Prostate gland (tissue), 2 donors: ENCODE results near the gene SIRT5.

Experiments used
- CTCF ChIP-seq, 4 experiments: fragments of 200-600 bp in 2 of 4; fragments of 450-650 bp in 2 of 4; sonication (generic) in 2 of 4; IDR thresholded peaks; 1 replicate in 3 of 4; 2 replicates in 1 of 4; pipeline ENCODE4 v1.5.1; 2016 to 2019; ENCODE audit warnings: antibody characterized with exemption in 4 of 4, mild to moderate bottlenecking in 2 of 4, moderate library complexity in 2 of 4
- POLR2A ChIP-seq: fragments of 450-650 bp; IDR thresholded peaks from one replicate; pipeline ENCODE4 v1.6.1; 2016; ENCODE audit warnings: antibody characterized with exemption, mild to moderate bottlenecking
- POLR2AphosphoS5 ChIP-seq: sonication (generic); formaldehyde crosslinking; IDR thresholded peaks from one replicate; pipeline ENCODE4 v1.6.1; 2017; ENCODE audit warnings: antibody characterized with exemption

GRCh38 chr6:13655700-13656099, 81.3 kb downstream of the SIRT5 start:
- no peak for TF ChIP-seq POLR2A
- no peak for TF ChIP-seq CTCF (IDR thresholded peaks at IDR 0.05)
- no peak for TF ChIP-seq POLR2AphosphoS5
